Hepatocyte (in vitro differentiated cells): ENCODE results near the gene PRKRA.

Source experiments
- CTCF ChIP-seq: fragments of 200-600 bp; sonication (generic); IDR thresholded peaks from 2 replicates; pipeline ENCODE4 v1.5.1; 2016; ENCODE audit warnings: antibody characterized with exemption, mild to moderate bottlenecking; ENCODE audit not compliant: poor library complexity
- EZH2 ChIP-seq: fragments of 200-600 bp; sonication (generic); IDR thresholded peaks from 2 replicates; pipeline ENCODE4 v1.6.1; 2016; ENCODE audit warnings: antibody characterized with exemption, mild to moderate bottlenecking, borderline replicate concordance

GRCh38 chr2:178397002-178397605 lies 53.9 kb downstream of the PRKRA start:
- peak; percentile 71 for TF ChIP-seq CTCF
- TF ChIP-seq EZH2, result no peak
